Effector CD8-positive, alpha-beta T cell (primary cell): ENCODE measurements around the gene STK39.
"Not testable (repeated sequence)": the region's sequence is repeated elsewhere in the genome, so short reads cannot be mapped to it uniquely, and the experiment has no call there.

Experiments
- DNase-seq: peaks from one replicate; lab custom pipeline; 2025; lab: John Stamatoyannopoulos, UW
- total RNA-seq, 4 experiments: gene quantifications; one replicate each; lab custom pipeline; 2026; lab: John Stamatoyannopoulos, UW

STK39 gene
- total RNA-seq = 47.1 to 77.0 (median 56.6) reads per million in 4 experiments

GRCh38 chr2:168247341-168248261 lies at the start of gene STK39:
TSS of gene STK39 (minus strand) at chr2:168247595. CDS start at chr2:168247435, 160 bp downstream.
- DNase-seq = peak; percentile 72

- DNase-seq = no peak
These were observed 47.7 kb upstream of the STK39 start for GRCh38 chr2:168295051-168295450.

- no peak for DNase-seq
These were observed 47.0 kb upstream of the STK39 start for GRCh38 chr2:168294409-168294808.

- no peak for DNase-seq
These were observed 46.4 kb upstream of the STK39 start for GRCh38 chr2:168293766-168294165.

GRCh38 chr2:168290391-168290790 lies 43.0 kb upstream of the STK39 start:
- DNase-seq = no peak

- DNase-seq = no peak
These were observed 42.5 kb upstream of the STK39 start for GRCh38 chr2:168289880-168290279.

GRCh38 chr2:168286535-168286934 lies 39.1 kb upstream of the STK39 start:
- DNase-seq = no peak

GRCh38 chr2:168278424-168278888 lies 31.1 kb upstream of the STK39 start:
- no peak for DNase-seq

GRCh38 chr2:168277276-168277675 lies 29.9 kb upstream of the STK39 start:
- DNase-seq = no peak

GRCh38 chr2:168272225-168272624 lies 24.8 kb upstream of the STK39 start:
- DNase-seq = no peak

GRCh38 chr2:168262926-168263325 lies 15.5 kb upstream of the STK39 start:
- not testable (repeated sequence) for DNase-seq

GRCh38 chr2:168256448-168256847 lies 9.1 kb upstream of the STK39 start:
- DNase-seq = no peak

GRCh38 chr2:168255866-168256265 lies 8.5 kb upstream of the STK39 start:
- no peak for DNase-seq

GRCh38 chr2:168255103-168255502 lies 7.7 kb upstream of the STK39 start:
- DNase-seq = no peak

- no peak for DNase-seq
These were observed 7.0 kb upstream of the STK39 start for GRCh38 chr2:168254158-168254935.

GRCh38 chr2:168253379-168253778 lies 6.0 kb upstream of the STK39 start:
- DNase-seq = no peak

GRCh38 chr2:168252976-168253375 lies 5.6 kb upstream of the STK39 start:
- no peak for DNase-seq

GRCh38 chr2:168246483-168247340 lies 683 bp downstream of the STK39 start:
- DNase-seq = peak; percentile 61

GRCh38 chr2:168246072-168246482 lies 1.3 kb downstream of the STK39 start:
- no peak for DNase-seq

GRCh38 chr2:168245074-168245825 lies 2.1 kb downstream of the STK39 start:
- no peak for DNase-seq

- DNase-seq = no peak
These were observed 3.1 kb downstream of the STK39 start for GRCh38 chr2:168244318-168244717.
